CD4-positive, alpha-beta T cell treated with Interleukin-10 for 1 hour (primary cell): Measurements from ENCODE around the gene NUFIP1.
"Not testable (repeated sequence)": the region's sequence is repeated elsewhere in the genome, so short reads cannot be mapped to it uniquely, and the experiment has no call there.

Source experiments
- DNase-seq: peaks from one replicate; pipeline ENCODE4 v3.0.0-alpha.2; 2020

The NUFIP1 gene

DNA sequence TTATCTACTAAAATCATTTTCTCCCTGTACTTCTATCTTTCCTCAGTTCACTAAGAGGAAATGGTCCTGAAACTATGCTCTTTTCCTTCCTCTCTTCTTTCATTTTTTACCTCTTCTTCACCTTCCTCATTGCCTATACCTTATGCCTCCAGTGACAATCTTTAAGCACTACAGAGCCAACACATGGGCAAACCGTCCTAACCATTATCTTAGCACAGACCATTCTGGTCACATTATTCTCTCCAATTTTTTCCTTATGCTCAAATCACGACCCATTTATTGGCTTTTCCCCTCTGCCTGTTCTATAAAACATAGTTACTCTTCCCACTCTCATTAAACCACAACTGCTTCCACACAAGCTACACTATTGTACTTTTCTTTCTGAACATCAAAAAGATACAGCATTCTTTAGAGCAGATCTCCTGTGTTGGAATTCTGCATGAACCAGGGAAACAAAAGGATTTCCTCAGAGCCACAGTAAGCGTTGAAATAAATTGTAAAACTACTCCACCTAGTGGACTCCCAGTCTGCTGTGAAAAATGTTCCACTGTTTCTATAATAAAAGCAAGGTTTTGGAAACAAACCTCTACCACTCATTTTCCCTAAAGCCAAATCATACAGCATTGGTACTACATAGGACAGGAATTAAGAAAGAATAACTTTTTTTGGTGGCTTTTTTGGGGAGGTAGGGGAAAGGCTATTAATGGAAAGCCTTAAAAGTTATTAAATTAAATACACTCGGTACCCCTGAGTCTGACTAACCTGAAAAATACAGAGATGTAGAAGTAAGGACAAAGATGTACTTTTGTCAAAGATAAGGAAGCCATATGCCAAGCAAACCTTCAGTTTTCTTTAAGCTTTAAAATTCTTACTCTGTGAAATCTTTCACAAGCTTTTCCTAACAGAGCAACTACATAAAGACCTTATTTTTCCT lies 19.5 kb downstream of the NUFIP1 start:
- peak; percentile 38 for DNase-seq

GRCh38 chr13:44968434-44968815 lies 20.8 kb downstream of the NUFIP1 start:
- DNase-seq, result no peak

- DNase-seq, result no peak
Observed at GRCh38 chr13:44967704-44968433, 21.4 kb downstream of the NUFIP1 start.

GRCh38 chr13:44961997-44962396 lies 27.3 kb downstream of the NUFIP1 start:
- DNase-seq, result no peak

- no peak for DNase-seq
Observed at GRCh38 chr13:44955406-44955805, 33.9 kb downstream of the NUFIP1 start.

DNA sequence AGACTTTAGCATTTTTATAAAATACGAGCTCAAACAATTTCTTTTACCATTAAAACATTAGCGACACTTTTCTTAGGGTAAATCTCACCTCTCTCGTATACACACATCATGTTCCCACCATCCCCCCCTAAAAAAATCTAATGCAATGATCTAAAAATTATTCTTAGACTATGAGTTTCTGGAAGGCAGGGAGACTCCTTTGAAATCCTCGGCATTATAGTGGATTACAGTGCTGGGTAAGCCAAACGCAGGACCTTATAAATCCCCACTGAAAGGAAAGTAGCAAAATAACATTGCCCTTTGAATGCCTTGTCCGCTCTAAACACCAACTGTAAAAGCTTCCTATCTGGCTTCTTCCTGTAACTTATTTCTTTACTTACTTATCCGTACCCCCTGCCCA lies 35.0 kb downstream of the NUFIP1 start:
- no peak for DNase-seq

- DNase-seq, result no peak
Observed at GRCh38 chr13:44952671-44953070, 36.6 kb downstream of the NUFIP1 start.

DNA sequence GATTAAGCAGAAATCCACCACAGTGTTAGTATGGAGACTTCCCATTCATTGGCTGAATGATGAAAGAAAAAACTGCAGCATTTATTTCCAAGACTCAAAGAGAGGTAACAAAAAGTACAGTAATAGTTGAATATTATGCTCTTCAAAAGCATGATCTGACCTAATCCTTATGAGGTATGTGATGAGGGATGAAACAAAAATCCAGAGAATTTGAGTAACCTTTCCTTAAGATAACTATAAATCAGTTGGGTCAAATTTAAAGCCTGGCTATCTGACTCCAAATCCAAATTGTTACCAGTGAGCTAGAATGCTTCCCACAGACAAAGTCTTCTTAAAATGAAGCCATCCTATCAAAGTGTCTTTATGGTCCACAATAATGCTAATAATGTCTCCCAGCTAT lies 38.1 kb downstream of the NUFIP1 start:
- DNase-seq, result no peak

DNA sequence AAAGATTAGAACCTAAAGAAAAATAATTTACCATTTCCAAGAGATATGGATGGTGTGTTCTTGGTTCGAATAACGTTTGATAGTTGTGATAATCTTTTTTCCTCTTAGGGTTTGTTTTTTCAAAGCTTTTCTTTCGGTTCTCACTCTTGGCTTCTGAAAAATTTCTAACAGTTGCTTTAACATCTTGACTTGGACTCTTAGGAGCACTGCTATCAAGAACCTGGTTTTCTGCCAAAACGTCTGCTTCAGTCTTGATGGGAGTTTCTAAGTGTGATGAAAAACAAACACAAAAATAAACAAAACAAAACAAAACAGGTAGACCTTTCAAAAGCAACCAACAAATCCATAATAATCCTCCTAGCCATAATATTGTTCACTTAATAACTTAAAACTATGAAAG lies 45.9 kb downstream of the NUFIP1 start:
- not testable (repeated sequence) for DNase-seq

GRCh38 chr13:44938854-44939253 lies 50.4 kb downstream of the NUFIP1 start:
- DNase-seq, result no peak

DNA sequence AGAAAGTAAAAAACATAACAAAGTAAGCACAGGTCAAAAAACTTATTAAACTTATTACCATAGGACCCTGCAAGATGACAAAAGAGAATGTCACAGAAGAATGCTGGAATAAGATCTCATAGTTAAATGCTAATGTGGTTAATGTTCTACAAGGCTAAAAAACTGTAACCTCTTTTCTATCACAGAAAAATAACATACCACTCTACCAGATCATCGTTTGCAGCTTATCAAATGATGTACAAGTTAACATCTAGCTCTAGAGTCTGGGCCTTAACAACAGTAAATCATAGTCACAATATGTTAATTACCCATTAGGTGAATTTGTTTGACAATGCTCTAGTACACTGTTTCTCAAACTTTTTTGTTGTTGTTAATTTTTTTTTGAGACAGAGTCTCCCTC lies 53.0 kb downstream of the NUFIP1 start:
- DNase-seq, result no peak

- no peak for DNase-seq
Observed at GRCh38 chr13:44934724-44935123, 54.5 kb downstream of the NUFIP1 start.

GRCh38 chr13:44932850-44933251 lies 56.4 kb downstream of the NUFIP1 start:
- no peak for DNase-seq

- DNase-seq, result no peak
Observed at GRCh38 chr13:44932171-44932849, 57.0 kb downstream of the NUFIP1 start.

DNA sequence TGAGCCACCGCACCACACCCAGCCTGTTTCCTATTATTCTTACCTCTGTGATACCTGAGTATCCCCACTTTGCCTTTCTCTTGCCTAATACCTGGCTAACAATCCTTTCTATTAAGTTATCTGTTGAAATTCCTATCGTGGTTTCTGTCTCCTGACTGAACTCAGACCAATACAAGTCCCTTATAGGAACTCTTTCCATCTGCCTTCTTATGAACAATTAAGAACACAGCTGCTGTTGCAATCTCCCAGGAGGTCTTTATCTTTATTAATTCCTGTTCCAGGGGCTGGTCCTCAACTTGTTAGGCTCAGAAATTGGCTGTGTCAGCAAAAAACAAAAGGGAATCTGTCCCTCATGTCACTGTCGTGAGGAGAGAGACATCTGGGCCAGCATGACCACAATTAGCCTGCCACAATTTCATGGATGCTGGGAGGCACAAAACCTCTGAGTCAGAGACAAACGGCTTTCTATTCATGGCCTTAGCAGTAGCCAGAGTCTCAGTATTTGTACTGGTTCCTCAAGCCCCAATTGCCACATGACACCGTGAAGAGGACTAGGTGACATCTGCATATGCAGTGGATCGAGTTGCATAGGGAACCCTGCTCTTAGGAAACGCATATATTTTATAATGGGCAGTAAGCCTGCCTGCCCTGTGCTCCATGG lies 58.2 kb downstream of the NUFIP1 start:
- no peak for DNase-seq

GRCh38 chr13:44930280-44930679 lies 59.0 kb downstream of the NUFIP1 start:
- no peak for DNase-seq

- no peak for DNase-seq
Observed at GRCh38 chr13:44929692-44930091, 59.6 kb downstream of the NUFIP1 start.

DNA sequence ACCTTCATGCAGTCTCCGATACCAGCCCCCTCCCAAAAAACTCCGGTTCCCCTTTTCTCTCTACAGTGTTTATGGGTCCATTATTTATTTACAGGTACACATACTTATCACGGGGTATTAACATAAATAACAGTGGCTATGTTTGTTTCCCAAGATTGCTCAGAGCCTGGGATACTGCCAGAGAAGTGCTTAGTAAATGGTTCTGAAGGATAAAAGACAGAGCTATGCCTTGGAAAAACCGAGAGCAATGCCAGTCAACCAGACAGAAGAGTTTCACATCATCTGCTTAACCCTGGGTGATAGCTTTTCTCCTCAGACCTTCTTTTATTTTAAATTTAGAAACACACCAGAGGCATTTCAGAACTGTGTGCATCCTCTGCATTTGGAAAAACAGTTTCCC lies 61.3 kb downstream of the NUFIP1 start:
- DNase-seq, result no peak

DNA sequence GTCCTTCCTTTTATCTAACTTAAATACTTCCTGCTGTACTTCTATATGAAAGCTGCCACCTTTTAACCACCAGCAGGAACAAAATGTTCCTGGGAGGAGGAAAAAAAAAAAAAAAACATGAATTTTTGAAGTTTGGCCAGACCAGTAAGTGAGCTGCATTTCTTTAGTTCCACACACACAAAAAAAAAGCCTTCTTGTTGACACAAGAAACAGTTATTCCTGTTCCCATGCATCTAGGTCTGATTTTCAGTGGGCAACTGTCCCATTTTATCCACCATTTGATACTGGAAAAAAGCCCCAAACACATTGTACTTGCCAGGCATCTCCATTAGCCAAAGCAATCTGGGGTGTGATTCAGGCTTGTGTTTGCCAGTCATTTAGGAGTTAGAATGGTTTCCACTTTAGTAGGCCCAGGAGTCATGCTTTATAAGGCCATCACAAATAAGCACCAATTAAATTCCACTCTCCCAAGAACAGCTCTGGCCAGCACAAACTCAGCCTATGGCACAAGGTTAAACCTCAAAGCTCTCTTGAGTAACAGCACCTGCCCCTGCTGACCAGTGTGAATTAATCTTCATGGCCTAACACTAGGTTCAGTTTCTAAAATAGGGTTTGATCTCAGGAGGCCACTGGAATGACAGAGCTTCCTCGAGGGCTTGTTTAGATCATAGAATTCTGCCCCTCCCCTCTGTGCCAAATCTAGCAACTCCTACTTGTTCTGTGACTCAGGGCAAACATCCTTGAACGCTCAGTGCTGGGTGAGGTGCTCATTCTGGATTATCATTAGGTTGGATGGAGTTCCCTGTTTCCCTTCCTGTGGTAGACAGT lies 67.1 kb downstream of the NUFIP1 start:
- DNase-seq, result no peak

GRCh38 chr13:44921246-44921877 lies 67.9 kb downstream of the NUFIP1 start:
- no peak for DNase-seq

GRCh38 chr13:44920013-44920412 lies 69.3 kb downstream of the NUFIP1 start:
- DNase-seq, result no peak
